GM21360 (cell line): ENCODE measurements around the gene TULP1.
"Not testable (repeated sequence)": the region's sequence is repeated elsewhere in the genome, so short reads cannot be mapped to it uniquely, and the experiment has no call there.

ENCODE experiments used
- ATAC-seq: cut with Tn5 transposase; IDR thresholded peaks from one replicate; pipeline ENCODE4 v1.9.1; 2021; ENCODE audit warnings: mild to moderate bottlenecking, moderate library complexity; ENCODE audit not compliant: unreplicated experiment

TULP1 gene

DNA sequence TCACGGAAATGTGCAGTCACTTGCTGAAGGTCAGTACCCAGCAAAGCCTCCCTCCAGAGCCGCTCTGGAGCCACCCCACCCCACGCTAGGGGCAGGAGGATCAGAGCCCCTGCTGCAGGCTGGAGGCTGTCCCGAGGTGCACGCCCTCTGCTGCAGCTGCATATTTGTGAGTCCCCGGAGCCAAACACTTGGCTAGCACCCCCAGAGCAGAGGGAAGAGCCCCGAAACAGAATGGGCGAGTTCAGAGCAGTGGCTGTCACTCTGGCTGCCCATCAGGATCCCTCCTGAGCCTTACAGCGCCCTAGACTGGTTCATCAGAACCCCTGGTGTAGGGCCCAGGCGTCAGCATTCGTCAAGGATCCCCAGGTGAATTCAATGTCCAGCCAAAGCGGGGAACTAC, 9.5 kb upstream of the TULP1 start:
- no peak for ATAC-seq

DNA sequence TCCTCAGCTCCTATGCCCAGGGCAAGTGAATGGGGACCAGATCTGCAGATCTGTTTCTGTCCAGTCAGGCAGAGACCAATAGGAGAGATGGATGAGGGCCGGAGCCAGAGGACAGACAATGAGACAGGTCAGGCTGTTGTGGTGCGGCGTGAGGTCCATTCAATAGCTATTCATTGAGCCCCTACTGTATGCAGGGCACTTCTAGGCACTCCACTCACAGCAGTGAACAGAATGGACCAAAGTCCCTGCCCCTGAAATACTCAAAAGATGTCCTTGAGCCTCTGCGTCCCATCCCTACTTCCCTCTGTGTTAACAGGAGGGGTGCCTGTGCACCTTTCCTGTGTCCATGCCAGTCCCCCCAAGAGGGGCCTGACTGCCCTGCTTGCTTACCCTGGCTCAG, 8.5 kb upstream of the TULP1 start:
- no peak for ATAC-seq

DNA sequence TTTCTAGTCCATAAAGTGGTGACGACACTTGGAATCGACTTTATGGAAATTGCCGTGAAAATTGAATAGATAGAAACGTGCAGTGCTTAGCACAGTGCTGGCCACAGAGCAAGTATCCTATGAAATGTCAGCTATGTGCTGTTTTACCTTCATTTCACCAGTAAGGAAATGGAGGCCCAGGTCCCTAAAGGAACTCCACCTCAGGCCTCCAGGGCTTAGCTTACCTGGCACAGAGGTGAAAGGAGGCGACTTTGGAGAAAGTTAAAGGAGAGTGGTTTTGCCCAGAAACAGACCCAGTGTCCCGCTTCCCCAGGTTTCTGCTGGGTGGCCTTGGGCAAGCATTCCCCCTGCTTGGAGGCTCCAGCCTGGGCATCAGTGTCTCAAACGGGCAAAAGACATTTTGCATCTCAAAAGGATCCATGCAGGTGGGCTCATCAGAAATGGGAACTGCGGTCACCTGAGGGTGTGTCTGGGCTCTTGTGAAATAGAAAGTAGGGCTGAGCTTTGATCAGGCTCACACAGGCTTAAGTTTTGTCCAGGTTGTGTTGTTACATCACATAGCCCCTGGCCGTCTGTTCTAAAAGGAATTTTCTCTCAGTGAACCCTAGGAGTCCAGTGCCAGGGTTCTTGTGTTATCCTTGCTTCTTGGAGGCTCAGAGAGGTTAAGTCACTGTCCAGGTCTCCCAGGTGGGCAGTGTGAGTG, 6.8 kb upstream of the TULP1 start:
- no peak for ATAC-seq

DNA sequence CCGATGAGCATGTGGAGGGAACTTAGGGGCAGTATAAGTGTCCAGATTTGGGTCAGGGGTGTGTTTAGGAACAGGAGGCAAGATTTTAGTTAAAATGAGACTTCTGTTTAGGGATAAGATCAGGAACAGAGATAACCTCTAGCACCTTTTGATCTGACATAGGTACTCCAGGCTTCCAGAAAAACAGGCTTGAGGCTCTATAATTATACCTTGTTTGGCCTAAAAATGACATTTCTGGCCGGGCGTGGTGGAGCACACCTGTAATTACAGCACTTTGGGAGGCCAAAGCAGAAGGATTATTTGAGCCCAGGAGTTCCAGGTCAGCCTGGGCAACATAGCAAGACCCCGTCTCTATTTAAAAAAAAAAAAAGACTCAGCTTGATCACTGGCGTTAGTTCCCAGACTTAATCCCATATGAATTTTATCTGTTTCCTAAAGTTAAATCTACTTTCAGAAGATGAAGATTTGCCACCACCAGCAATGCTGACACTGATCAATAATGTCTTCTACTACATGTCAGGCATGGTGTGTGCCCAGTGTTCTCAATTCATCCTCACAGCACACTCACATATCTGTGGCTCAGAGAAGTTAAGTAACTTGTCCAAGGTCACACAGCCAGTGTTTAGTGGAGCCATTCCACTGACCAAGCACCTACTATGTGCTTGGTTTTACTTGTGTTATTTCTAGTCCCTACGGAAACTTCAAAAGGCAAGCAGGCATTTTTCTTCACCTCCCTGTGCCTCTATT, 6.0 kb upstream of the TULP1 start:
- no peak for ATAC-seq

DNA sequence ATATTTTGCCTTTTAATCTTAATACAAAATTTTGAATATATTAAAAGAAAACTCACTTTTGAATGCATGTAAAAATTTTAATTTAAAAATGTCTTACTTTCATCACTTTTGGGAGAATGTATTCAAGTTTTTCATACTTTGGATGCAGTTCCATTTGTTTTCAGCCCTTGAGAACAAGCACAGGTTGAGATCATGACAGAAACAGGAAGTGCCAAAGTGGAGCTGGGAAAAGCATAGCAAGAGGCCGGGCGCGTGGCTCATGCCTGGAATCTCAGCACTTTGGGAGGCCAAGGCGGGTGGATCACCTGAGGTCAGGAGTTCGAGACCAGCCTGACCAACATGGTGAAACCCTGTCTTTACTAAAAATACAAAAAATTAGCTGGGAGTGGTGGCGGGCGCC, 5.3 kb upstream of the TULP1 start:
- ATAC-seq = not testable (repeated sequence)

DNA sequence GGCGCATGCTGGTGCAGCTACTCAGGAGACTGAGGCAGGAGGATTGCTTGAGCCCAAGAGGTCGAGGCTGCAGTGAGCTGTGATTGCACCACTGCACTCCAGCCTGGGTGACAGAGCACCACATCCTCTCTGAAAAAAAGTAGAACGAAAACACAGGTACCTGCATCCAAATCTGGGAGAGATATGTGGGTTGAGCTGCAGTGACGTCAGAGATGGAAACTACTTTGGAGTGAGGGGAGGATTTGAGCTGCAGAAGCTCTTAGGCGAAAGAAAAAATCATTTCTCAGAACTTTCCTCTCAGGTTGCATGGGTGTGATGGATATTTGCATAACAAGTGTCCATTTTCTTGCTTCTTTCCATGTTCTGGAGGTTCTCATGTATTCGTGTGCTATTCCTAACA, 4.0 kb upstream of the TULP1 start:
- ATAC-seq = no peak

DNA sequence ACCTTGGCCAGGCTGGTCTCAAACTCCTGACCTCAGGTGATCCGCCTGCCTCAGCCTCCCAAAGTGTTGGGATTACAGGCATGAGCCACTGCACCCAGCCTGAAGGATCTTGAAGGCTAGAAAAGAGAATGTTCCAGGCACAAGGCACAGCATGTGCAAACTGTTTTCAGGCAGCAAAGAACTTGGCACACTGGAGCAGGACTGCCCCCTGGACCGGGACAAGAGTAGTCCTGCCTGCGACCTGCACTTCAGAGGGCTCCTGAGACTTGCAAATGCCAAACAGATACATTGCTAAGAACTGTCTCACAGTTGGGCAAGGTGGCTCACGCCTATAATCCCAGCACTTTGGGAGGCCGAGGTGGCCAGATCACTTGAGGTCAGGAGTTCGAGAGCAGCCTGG, 3.2 kb upstream of the TULP1 start:
- not testable (repeated sequence) for ATAC-seq

DNA sequence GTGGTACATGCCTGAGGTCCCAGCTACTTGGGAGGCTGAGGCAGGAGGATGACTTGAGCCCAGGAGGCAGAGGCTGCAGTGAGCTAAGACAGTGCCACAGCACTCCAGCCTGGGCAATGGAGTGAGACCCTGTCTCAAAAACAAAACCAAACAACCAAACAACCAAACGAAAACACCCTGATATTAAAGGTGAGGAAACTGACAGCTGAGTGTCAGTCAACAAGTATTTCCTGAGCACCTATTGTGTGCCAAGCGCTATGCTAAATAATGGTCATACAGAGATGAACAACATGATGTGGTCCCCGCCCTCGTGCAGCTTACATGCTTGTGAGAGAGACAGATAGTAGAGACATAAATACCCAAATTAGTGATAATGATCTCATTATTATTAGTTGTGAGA, 1.9 kb upstream of the TULP1 start:
- ATAC-seq = no peak

DNA sequence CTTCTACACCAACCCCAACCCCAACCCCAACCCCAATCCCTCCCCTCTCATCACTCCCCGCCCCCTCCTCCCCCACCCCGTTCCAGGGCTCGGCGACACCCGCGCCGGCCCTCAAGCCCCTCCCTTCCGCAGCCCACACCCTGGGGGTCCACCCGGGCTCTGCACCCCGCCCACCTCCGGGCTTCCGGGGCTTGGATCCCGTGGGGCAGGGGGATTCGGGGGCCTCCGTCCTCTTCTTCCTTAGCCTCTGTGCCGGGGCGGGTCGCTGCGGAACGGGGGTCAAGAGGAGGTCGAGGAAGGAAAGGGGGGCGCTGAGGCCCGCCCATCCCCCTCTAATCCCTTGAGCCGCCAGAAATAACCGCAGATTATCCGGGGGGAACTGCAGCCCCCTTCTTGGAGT, 690 bp downstream of the TULP1 start:
- no peak for ATAC-seq

DNA sequence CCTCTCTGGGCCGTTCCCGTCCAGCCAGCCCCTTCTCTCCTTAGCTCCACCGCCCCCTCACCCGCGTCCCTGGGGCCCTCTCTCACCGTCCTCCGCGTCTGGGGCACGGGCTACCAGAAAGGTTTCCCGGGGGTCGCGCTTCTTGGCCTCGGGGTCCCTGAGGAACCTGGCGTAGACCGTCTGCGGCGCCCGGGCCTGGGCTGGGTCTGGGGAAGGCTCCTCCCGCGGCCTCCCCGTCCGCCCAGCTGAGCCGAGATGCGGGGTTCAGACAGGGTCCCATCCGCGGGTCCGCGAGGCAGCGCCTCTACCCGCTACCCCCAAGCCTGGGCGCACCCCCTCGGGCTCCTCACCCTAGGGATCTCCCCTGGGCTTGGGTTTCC, 1.1 kb downstream of the TULP1 start:
- ATAC-seq = no peak

DNA sequence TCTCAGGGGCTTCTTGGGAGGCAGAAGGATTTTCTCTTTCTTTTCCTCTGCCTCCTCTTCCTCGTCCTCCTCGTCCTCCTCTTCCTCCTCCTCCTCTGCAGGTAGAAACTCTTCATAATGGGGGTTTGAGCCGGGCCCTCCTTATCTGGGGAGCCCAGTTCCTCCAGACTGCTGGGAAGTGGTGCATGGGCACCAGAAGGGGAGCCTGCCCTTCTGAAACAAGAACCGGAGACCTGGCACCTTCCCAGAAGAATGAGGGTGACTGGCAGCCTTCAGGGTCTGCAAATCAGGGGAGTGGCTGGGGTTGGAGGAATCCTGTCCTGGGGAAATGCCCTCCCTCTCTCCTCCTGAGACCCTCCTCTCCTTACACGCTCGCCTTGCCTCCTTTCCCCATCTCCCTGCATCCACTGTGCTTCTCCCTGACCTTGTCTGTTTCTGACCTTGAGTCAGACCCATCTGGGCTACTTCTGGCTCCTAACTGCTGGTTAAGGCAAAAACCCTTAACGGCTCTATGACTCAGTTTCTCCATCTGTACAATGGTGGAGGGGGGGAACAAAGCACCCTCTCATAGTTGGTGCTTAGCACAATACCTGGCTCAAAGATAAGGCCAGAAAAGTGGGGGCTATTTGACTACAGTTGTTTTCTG, 1.7 kb downstream of the TULP1 start:
- ATAC-seq = no peak

DNA sequence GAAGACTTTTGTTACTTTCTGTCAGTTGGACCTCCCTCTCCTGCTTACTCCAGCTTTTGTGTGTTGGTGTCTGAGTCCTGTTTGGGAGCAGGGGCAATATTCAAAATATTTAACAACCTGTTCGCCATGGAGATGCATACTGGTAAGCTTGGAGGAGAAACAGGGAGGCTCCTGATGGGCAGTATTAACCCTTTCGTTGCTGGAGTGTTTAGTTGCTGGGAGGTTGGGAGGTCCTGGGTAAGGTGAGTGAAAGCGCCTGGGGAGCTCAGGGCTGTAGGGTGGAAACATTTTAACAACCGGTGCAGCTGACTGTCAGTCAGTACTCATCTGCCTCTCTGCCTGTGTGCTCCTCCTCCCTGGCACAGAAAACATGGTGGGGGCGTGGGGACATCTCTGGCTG, 4.2 kb downstream of the TULP1 start:
- no peak for ATAC-seq

DNA sequence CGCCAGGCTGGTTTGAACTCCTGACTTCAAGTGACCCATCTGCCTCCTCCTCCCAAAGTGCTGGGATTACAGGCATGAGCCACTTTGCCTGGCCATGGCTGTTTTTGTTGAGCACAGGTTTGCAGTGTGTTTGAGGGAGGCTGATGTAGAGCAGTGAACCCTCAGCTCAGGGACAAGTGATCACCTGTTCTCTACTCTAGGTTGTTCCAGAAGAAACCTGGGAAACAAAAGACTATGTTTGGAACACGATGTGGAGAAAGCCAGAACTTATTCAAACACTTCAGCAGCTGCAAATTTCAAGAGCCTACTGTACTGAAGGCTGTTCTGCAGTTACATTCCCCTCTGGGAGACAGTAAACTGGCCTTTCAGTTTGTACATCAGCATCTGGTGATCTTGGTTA, 4.7 kb downstream of the TULP1 start:
- ATAC-seq = no peak

DNA sequence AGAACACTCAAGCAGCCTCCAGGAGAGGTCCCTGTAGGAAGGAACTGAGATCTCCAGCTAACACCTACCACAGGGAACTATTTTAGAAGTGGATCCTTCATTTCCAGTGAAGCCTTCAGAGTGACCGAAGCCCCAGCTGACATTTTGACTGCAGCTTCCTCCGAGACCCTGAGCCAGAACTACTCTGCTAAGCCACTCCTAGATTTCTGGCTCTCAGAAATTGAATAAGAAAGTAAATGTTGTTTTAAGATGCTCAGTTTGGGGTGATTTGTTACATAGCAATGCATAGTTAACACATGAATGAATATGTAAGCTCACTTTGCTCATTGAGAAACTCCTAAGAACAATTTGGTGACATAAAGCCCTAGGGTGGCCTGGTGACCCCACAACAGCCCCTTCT, 5.5 kb downstream of the TULP1 start:
- no peak for ATAC-seq

DNA sequence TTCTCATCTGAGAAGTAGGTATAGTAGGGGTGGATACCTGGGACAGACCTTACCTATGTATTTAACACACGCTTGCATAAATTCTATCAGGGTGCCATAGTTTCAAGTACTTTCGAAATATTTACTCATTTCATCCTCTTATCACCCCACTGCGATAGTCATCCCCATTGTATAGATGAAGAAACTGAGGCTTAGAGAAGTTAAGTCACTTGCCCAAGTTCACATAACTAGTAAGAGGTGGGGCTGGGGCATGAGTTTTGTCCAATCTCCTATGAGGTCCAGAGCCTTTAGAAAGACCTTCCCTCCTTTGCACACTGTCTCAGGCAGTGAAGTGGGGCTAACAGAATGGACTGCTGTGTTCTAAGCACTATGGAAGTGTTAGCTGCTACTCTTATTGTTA, 6.2 kb downstream of the TULP1 start:
- ATAC-seq = no peak

DNA sequence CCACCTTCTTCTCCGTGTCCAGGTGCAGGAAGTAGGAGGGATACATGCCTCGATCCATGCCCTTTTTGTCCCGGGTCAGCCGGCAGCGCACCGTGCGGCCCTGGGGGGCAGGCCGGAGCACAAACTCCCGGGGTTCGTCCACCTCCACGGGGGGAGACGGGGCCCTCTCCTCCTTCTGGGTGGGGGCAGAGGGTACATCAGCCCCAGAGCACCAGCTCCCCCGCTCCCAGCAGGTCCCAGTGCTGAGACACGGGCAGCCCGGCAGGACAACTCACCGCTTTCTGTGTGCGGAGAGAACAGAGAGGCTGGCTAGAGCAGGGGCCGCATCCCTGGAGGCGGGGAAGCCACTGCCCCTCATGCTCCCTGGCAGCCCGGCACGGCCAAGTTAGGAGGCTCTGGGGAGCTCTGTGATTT, 6.7 kb downstream of the TULP1 start:
- ATAC-seq = no peak

DNA sequence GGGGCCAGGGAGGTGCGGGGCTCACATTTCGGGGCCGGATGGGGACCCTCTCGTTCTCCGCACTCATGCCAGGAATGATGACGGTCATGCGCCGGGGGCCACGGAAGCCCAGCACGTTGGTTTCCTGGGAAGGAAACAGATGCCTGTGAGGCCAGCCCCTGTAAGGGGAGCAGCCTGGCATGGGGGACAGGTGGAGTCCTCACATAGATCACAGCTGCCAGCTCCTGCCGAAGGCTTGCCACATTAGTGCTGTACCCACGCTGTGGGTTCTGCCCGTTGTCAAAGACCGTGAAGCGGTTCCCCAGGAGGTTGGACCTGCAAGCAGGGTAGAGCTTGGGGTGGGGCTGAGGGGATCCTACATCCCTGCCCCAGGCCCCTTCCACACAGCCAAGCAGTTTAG, 9.2 kb downstream of the TULP1 start:
- no peak for ATAC-seq

DNA sequence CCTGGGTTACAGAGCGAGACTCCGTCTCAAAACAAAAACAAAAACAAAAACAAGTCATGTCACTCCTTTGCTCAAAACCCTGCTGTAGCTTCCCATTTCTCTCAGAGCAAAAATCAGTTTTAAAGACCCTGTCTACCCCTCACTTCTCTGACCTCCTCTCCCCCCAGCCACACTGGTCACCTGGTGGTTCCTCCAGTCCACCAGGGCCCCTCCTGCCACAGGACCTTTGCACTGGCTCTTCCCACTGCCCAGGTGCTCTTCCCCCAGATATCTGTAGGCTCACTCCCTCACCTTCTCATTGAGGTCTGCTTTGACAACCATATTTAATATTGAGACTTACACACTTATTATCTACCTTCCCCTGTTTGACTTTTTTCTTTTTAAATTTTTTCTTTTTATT, 10.9 kb downstream of the TULP1 start:
- ATAC-seq = no peak

DNA sequence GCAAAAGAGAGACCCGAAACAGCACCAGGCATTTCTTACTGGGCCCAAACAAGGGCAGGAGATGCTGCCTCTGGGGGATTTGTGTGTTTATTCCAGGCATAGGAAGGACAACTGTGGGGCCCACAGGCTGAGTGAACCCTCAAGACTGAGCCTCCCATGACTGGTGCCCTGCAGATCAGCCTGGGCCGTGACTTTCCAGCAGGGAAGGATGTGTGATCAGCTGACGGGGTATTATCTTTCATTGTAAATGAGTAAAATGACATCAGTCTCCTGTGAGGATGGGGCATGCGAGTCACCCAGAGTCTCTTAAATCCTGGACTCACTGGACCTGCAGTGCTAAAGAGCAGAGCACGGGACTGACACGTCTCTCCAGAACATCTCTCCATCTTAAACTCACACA, 11.9 kb downstream of the TULP1 start:
- no peak for ATAC-seq

DNA sequence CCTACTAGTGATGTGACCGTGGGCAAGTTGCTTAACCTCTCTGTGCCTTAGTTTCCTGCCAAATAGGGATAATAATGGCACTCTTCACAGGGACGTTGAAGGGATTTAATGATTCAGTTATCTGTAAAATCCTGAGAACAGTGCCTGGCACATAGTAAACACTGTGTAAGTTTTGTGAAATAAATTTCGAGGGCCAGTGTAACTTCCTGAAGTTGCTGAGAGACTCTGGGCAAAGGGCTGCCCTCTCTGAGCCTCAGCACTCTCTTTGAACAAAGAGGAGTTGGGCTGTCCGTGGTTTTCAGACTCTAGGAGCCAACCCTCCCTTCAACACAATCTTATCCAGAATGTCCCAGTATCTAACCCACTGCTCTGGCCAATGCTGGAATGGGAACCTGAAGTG, 13.3 kb downstream of the TULP1 start:
- ATAC-seq = no peak

DNA sequence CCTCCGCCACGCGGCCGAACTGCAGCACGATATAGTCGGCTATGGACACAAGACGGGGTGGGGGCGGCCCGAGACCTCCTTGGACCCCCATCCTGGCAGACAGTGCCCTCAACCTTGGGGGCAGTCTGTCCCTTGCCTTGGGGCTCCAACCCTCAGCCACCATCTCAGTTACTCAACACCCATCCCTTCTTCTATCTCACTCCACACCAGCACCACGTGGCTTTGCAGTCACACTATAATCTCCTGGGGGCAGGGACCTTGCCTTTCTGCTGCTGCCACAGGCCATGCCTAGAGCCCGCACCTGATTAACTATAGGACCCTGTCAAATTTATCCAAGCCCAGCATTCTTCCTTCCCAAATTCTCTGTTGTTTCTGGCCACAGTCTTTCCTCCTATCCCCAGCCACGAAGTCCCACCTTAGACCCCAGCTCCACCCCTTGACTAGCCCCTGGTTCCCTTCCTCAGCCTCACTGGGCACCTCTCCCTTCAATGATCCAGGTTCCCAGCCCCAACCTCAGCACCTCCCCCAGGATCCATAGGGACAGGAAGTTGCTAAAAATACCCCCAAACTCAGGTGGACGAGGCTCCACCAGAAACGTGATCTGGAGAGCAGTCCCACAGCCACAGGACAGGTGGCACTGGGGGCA, 14.2 kb downstream of the TULP1 start:
- no peak for ATAC-seq
